HepG2 (cell line): Measurements from ENCODE around the gene SIVA1. TPM values are rescaled to one million over a fixed set of nuclear protein-coding genes. Genes with fewer than 3 reads are reported as not detected.

Experiments used
- CCDC6 ChIP-seq: sonication (generic); formaldehyde crosslinking; IDR thresholded peaks from 2 replicates; pipeline ENCODE4 v1.8.1; 2022; ENCODE audit warnings: mild to moderate bottlenecking, missing genetic modification reagents, moderate library complexity
- FOXC1 ChIP-seq: sonication (generic); formaldehyde crosslinking; IDR thresholded peaks from 2 replicates; pipeline ENCODE4 v1.8.0; 2022; ENCODE audit warnings: mild to moderate bottlenecking, missing genetic modification reagents, borderline replicate concordance
- GMEB2 ChIP-seq: IDR thresholded peaks from 2 replicates; pipeline ENCODE4 v1.6.1; 2016; ENCODE audit warnings: missing biosample characterization, missing genetic modification reagents, low read depth
- JUN ChIP-seq: sonication (generic); formaldehyde crosslinking; IDR thresholded peaks from 2 replicates; pipeline ENCODE4 v1.4.0; 2020; ENCODE audit warnings: mild to moderate bottlenecking, missing genetic modification reagents
- KDM5A ChIP-seq: fragments of 200-600 bp; sonication (generic); IDR thresholded peaks from 2 replicates; pipeline ENCODE4 v1.7.0; 2018; ENCODE audit warnings: antibody characterized with exemption, mild to moderate bottlenecking, low read length, borderline replicate concordance
- KDM5B ChIP-seq: sonication (generic); formaldehyde crosslinking; IDR thresholded peaks from 2 replicates; pipeline ENCODE4 v1.4.0; 2020; ENCODE audit warnings: missing genetic modification reagents, mild to moderate bottlenecking, borderline replicate concordance
- KLF11 ChIP-seq: IDR thresholded peaks from 2 replicates; pipeline ENCODE4 v1.6.1; 2016; ENCODE audit warnings: missing compliant biosample characterization
- MEIS2 ChIP-seq: sonication (generic); formaldehyde crosslinking; IDR thresholded peaks from 2 replicates; pipeline ENCODE4 v1.9.0; 2021; ENCODE audit warnings: mild to moderate bottlenecking, missing genetic modification reagents
- NFE2L2 ChIP-seq: fragments of 150-350 bp; IDR thresholded peaks from 2 replicates; pipeline ENCODE4 v1.6.1; 2014; ENCODE audit warnings: low read length
- POLR2A ChIP-seq, 2 experiments: IDR thresholded peaks; 2 replicates each; pipeline ENCODE4 v1.6.1; 2011; ENCODE audit warnings: low read depth in 2 of 2, low read length in 2 of 2, mild to moderate bottlenecking in 1 of 2, moderate library complexity in 1 of 2; ENCODE audit not compliant: insufficient read depth in 1 of 2
- RBFOX2 ChIP-seq: fragments of 200-400 bp; formaldehyde crosslinking; IDR thresholded peaks from 2 replicates; pipeline ENCODE4 v1.6.1; 2017; ENCODE audit warnings: low read depth, mild to moderate bottlenecking, low read length
- RBM39 ChIP-seq: fragments of 200-400 bp; formaldehyde crosslinking; IDR thresholded peaks from one replicate; pipeline ENCODE4 v1.6.1; 2018; ENCODE audit warnings: antibody characterized with exemption, mild to moderate bottlenecking, low read depth, low read length; ENCODE audit not compliant: poor library complexity, severe bottlenecking
- SNAPC2 ChIP-seq: sonication (generic); formaldehyde crosslinking; IDR thresholded peaks from 2 replicates; pipeline ENCODE4 v1.8.1; 2022; ENCODE audit warnings: mild to moderate bottlenecking, missing genetic modification reagents
- TBX2 ChIP-seq: sonication (generic); formaldehyde crosslinking; IDR thresholded peaks from 2 replicates; pipeline ENCODE4 v1.5.0; 2020; ENCODE audit warnings: missing genetic modification reagents, mild to moderate bottlenecking, borderline replicate concordance
- TGIF2 ChIP-seq: IDR thresholded peaks from 2 replicates; pipeline ENCODE4 v1.6.1; 2016; ENCODE audit warnings: control low read depth, missing compliant biosample characterization
- ZHX1 ChIP-seq: sonication (generic); formaldehyde crosslinking; IDR thresholded peaks from 2 replicates; pipeline ENCODE4 v1.8.1; 2022; ENCODE audit warnings: low read depth, mild to moderate bottlenecking, missing genetic modification reagents
- ZNF10 ChIP-seq: sonication (generic); formaldehyde crosslinking; IDR thresholded peaks from 2 replicates; pipeline ENCODE4 v1.4.0; 2020; ENCODE audit warnings: mild to moderate bottlenecking, low read depth, missing genetic modification reagents, borderline replicate concordance
- ZNF205 ChIP-seq: IDR thresholded peaks from 2 replicates; pipeline ENCODE4 v1.6.1; 2018; ENCODE audit warnings: missing biosample characterization, missing genetic modification reagents
- ZNF234 ChIP-seq: sonication (generic); formaldehyde crosslinking; conservative IDR thresholded peaks from 2 replicates; pipeline ENCODE4 v1.5.1; 2020; ENCODE audit warnings: mild to moderate bottlenecking, missing genetic modification reagents
- ZNF337 ChIP-seq: sonication (generic); formaldehyde crosslinking; IDR thresholded peaks from 2 replicates; pipeline ENCODE4 v1.5.1; 2020; ENCODE audit warnings: missing genetic modification reagents, low read depth, mild to moderate bottlenecking, borderline replicate concordance
- ZNF605 ChIP-seq: sonication (generic); formaldehyde crosslinking; IDR thresholded peaks from 2 replicates; pipeline ENCODE4 v1.8.0; 2022; ENCODE audit warnings: mild to moderate bottlenecking, missing genetic modification reagents
- ZNF674 ChIP-seq: sonication (generic); formaldehyde crosslinking; IDR thresholded peaks from 2 replicates; pipeline ENCODE4 v1.5.0; 2020; ENCODE audit warnings: low read depth, mild to moderate bottlenecking, missing genetic modification reagents
- ZNF737 ChIP-seq: sonication (generic); formaldehyde crosslinking; IDR thresholded peaks from 2 replicates; pipeline ENCODE4 v1.5.0; 2020; ENCODE audit warnings: missing genetic modification reagents, mild to moderate bottlenecking, borderline replicate concordance
- ZSCAN9 ChIP-seq: IDR thresholded peaks from 2 replicates; pipeline ENCODE4 v1.6.1; 2016; ENCODE audit warnings: borderline replicate concordance
- polyA plus RNA-seq, 8 experiments: library from polyadenylated mRNA; depleted of rRNA in 3 of 8; stranded (reverse) in 7 of 8; unstranded in 1 of 8; fragments of >200 nt; fragmentation: Illumina TruSeq in 4 of 8; extraction: Trizol in 4 of 8; gene quantifications; 2 replicates each; pipeline versions ENCODE4 v1.2.1 to v1.2.3, GENCODE V29; 2011 to 2016; ENCODE audit warnings: low read depth in 4 of 8, missing spikeins in 1 of 8, mixed read lengths in 1 of 8; ENCODE audit not compliant: insufficient read depth in 1 of 8
- total RNA-seq, 5 experiments: library from RNA; depleted of rRNA; stranded (reverse); fragments of >200 nt; fragmentation: Illumina TruSeq; extraction: Trizol; gene quantifications; 2 replicates each; pipeline ENCODE4 v1.2.3, GENCODE V29; 2016; ENCODE audit warnings: low read depth in 1 of 5
- TF ChIP-seq, protein P1 (sequence below): sonication (generic); formaldehyde crosslinking; IDR thresholded peaks from 2 replicates; pipeline ENCODE4 v1.4.0; 2020; ENCODE audit warnings: mild to moderate bottlenecking, missing genetic modification reagents
- TF ChIP-seq, protein P2 (sequence below): sonication (generic); formaldehyde crosslinking; IDR thresholded peaks from 2 replicates; pipeline ENCODE4 v1.8.0; 2022; ENCODE audit warnings: mild to moderate bottlenecking, missing genetic modification reagents; ENCODE audit not compliant: insufficient replicate concordance

SIVA1 gene
- total and polyA plus RNA-seq, 2 of the 13 experiments (the other 11 are each of a cell fraction or from before 2014, with no cell fraction given), result 123 to 186 TPM

DNA sequence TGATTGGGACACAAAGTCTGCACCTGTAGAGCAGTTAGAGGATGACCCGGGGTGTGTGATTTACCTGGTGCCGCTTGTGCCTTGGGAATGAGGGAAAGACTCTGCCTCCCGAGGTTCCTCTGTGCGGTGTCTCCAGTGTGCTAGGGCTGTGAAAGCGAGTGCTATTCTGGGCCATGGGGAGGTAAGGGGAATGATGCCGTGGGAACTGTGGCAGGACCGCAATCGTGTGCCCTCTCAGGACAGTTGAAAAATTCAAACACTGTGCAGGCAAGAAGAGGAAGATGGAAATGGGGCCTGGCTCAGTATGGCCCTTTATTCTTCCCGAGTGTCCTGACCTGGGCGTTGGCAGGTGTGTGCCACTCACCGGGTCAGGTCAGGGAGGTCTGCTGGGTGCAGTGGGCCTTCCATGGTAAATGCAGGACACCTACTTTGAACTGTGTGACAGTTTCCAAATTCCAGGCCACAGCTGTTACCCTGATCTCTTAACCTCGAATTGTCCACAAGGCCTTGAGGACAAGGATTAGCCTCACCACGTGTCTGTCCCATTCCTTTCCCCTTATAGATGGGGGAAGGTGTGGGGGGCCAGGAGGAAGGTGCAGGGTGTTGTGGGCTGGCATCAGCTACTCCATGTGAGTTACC lies 1.4 kb downstream of the SIVA1 start (continued):
- no peak for TF ChIP-seq ZHX1 (CRISPR knock-in tag)
- TF ChIP-seq ZNF337, result no peak
- 0 out of 2 replicates have a peak, but pooled peaks have one; percentile 39 for TF ChIP-seq RBFOX2
- TF ChIP-seq KDM5A, result no peak
- TF ChIP-seq, protein P1, sequence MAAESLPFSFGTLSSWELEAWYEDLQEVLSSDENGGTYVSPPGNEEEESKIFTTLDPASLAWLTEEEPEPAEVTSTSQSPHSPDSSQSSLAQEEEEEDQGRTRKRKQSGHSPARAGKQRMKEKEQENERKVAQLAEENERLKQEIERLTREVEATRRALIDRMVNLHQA (CRISPR knock-in tag), result no peak
- TF ChIP-seq CCDC6 (CRISPR knock-in tag), result 0 out of 2 replicates have a peak, but pooled peaks have one; percentile 32
- 0 out of 2 replicates have a peak, but pooled peaks have one; percentile 16 for TF ChIP-seq TBX2 (CRISPR knock-in tag)
- no peak for TF ChIP-seq SNAPC2 (CRISPR knock-in tag)
- TF ChIP-seq NFE2L2, result no peak
- no peak for TF ChIP-seq ZNF205 (CRISPR knock-in tag)
- TF ChIP-seq ZNF234 (CRISPR knock-in tag), result no peak
- TF ChIP-seq ZNF737 (CRISPR knock-in tag), result no peak
- TF ChIP-seq ZNF10 (CRISPR knock-in tag), result no peak
- TF ChIP-seq, protein P2, sequence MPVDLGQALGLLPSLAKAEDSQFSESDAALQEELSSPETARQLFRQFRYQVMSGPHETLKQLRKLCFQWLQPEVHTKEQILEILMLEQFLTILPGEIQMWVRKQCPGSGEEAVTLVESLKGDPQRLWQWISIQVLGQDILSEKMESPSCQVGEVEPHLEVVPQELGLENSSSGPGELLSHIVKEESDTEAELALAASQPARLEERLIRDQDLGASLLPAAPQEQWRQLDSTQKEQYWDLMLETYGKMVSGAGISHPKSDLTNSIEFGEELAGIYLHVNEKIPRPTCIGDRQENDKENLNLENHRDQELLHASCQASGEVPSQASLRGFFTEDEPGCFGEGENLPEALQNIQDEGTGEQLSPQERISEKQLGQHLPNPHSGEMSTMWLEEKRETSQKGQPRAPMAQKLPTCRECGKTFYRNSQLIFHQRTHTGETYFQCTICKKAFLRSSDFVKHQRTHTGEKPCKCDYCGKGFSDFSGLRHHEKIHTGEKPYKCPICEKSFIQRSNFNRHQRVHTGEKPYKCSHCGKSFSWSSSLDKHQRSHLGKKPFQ (CRISPR knock-in tag), result no peak
- peak; percentile 21 to 41; a peak in 2 of 4 replicates for TF ChIP-seq POLR2A (IDR thresholded peaks at IDR 0.05; ENCODE audit: insufficient read depth in 1 of 2, low read depth in 2 of 2, low read length in 2 of 2)
- peak; percentile 48 for TF ChIP-seq ZNF605 (CRISPR knock-in tag)
- TF ChIP-seq RBM39, result no peak
- TF ChIP-seq ZNF674 (CRISPR knock-in tag), result no peak
- peak; percentile 82; the same call in 1 of the 2 replicates for TF ChIP-seq TGIF2 (CRISPR knock-in tag)
- TF ChIP-seq ZSCAN9 (CRISPR knock-in tag), result no peak
- no peak for TF ChIP-seq KDM5B (CRISPR knock-in tag)
- TF ChIP-seq JUN (CRISPR knock-in tag), result no peak
- no peak for TF ChIP-seq KLF11
- TF ChIP-seq MEIS2 (CRISPR knock-in tag), result no peak
- no peak for TF ChIP-seq GMEB2
- TF ChIP-seq FOXC1 (CRISPR knock-in tag), result no peak
